Adrenal gland (tissue), 5 donors: ENCODE results near the gene SLC9A4.

Experiments used
- CTCF ChIP-seq, 6 experiments: fragments of 450-650 bp in 4 of 6; fragments of 200-600 bp in 2 of 6; sonication (generic) in 1 of 6; IDR thresholded peaks; 1 replicate in 5 of 6; 2 replicates in 1 of 6; pipeline versions ENCODE4 v1.5.1 to v1.8.0; 2016 to 2021; ENCODE audit warnings: antibody characterized with exemption in 6 of 6, mild to moderate bottlenecking in 2 of 6, moderate library complexity in 1 of 6
- POLR2A ChIP-seq, 2 donors: fragments of 450-650 bp; IDR thresholded peaks; one replicate each; pipeline ENCODE4 v1.6.1; 2017; ENCODE audit warnings: antibody characterized with exemption in 2 of 2, mild to moderate bottlenecking in 2 of 2, moderate library complexity in 1 of 2
- donor health status: DM: no; HTN: no; CAD: no.

DNA sequence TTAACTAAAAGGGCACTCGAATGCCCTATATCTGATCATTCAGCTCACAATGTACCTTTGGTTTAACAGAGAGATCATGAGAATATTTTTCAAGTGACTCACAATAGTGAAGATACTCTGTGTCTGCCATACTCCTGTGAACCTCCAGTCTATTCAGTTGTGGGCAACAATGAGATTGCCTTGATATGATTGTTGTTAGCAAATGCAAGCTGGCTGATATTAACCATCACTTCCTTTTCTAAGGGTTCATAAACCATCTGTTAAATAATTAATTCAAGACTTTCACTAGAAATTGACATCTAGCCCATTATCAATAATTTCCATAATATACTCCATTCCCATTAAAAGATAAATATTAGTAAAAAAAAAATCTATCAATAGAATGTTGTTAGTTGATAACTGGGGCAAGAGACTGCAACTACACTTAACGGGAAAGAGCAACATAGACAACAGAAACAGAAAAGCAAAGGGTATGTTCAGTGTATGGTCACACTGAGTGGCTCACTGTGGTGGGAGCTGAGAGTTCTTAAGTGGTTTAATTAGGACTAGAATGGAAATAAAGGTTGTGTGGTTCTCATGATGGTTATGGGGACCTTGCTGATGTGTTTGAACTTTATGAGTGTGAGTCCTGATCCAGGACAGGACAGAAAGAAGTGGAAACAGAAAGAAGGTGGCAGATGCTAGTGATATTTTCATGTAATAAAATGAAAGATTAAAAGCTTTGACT lies 38.2 kb upstream of the SLC9A4 start:
- no peak for TF ChIP-seq CTCF (IDR thresholded peaks at IDR 0.05)
- TF ChIP-seq POLR2A (IDR thresholded peaks at IDR 0.05): no peak
